Measurements from ENCODE around the gene MRGPRD.

- TF ChIP-seq GABPA (IDR thresholded peaks at IDR 0.05; ENCODE audit: low read depth) (no peak), CTCF (IDR thresholded peaks at IDR 0.05; ENCODE audit: insufficient read depth, low read length) (no peak)
- TF ChIP-seq, protein P1, sequence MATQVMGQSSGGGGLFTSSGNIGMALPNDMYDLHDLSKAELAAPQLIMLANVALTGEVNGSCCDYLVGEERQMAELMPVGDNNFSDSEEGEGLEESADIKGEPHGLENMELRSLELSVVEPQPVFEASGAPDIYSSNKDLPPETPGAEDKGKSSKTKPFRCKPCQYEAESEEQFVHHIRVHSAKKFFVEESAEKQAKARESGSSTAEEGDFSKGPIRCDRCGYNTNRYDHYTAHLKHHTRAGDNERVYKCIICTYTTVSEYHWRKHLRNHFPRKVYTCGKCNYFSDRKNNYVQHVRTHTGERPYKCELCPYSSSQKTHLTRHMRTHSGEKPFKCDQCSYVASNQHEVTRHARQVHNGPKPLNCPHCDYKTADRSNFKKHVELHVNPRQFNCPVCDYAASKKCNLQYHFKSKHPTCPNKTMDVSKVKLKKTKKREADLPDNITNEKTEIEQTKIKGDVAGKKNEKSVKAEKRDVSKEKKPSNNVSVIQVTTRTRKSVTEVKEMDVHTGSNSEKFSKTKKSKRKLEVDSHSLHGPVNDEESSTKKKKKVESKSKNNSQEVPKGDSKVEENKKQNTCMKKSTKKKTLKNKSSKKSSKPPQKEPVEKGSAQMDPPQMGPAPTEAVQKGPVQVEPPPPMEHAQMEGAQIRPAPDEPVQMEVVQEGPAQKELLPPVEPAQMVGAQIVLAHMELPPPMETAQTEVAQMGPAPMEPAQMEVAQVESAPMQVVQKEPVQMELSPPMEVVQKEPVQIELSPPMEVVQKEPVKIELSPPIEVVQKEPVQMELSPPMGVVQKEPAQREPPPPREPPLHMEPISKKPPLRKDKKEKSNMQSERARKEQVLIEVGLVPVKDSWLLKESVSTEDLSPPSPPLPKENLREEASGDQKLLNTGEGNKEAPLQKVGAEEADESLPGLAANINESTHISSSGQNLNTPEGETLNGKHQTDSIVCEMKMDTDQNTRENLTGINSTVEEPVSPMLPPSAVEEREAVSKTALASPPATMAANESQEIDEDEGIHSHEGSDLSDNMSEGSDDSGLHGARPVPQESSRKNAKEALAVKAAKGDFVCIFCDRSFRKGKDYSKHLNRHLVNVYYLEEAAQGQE (IDR thresholded peaks at IDR 0.05; ENCODE audit: insufficient replicate concordance, low read depth) = no peak
Observed at GRCh38 chr11:69030301-69030700, 49.5 kb upstream of the MRGPRD start.

Data from HL-60 (cell line).